H9 (cell line): ENCODE measurements around the gene SLC36A4. TPM values are rescaled to one million over a fixed set of nuclear protein-coding genes. Genes with fewer than 3 reads are reported as not detected.

Experiments used
- DNase-seq: peaks from one replicate; pipeline ENCODE4 v3.0.0-alpha.2; 2017
- H2AFZ ChIP-seq: one replicate; pipeline ENCODE4 v1.6.1; 2013; ENCODE audit warnings: mild to moderate bottlenecking, low read length, control low read depth, moderate library complexity
- H2AK5ac ChIP-seq: 2 replicates; pipeline ENCODE4 v1.6.1; 2013; ENCODE audit warnings: low read length, control low read depth, mixed read lengths; ENCODE audit not compliant: insufficient read length
- H2BK120ac ChIP-seq: one replicate; pipeline ENCODE4 v1.6.1; 2013; ENCODE audit warnings: low read depth, mild to moderate bottlenecking, low read length, control low read depth, inconsistent platforms; ENCODE audit not compliant: poor library complexity, severe bottlenecking
- H2BK12ac ChIP-seq: 2 replicates; pipeline ENCODE4 v1.6.1; 2013; ENCODE audit warnings: low read length, control low read depth, mixed read lengths, low read depth; ENCODE audit not compliant: insufficient read length
- H2BK15ac ChIP-seq: 2 replicates; pipeline ENCODE4 v1.6.1; 2013; ENCODE audit warnings: low read depth, low read length, control low read depth
- H2BK20ac ChIP-seq: one replicate; pipeline ENCODE4 v1.6.1; 2013; ENCODE audit warnings: low read depth, mild to moderate bottlenecking, low read length, control low read depth, inconsistent platforms; ENCODE audit not compliant: poor library complexity, severe bottlenecking
- H2BK5ac ChIP-seq: 2 replicates; pipeline ENCODE4 v1.6.1; 2013; ENCODE audit warnings: low read length, control low read depth, mixed read lengths; ENCODE audit not compliant: insufficient read length
- H3K14ac ChIP-seq: 2 replicates; pipeline ENCODE4 v1.6.1; 2013; ENCODE audit warnings: low read length, control low read depth; ENCODE audit not compliant: insufficient read depth
- H3K18ac ChIP-seq: 2 replicates; pipeline ENCODE4 v1.6.1; 2013; ENCODE audit warnings: low read depth, mild to moderate bottlenecking, mixed read lengths, low read length, control low read depth; ENCODE audit not compliant: insufficient read length
- H3K23ac ChIP-seq: 2 replicates; pipeline ENCODE4 v1.6.1; 2013; ENCODE audit warnings: low read length, control low read depth, mixed read lengths, low read depth; ENCODE audit not compliant: insufficient read length
- H3K23me2 ChIP-seq: 2 replicates; pipeline ENCODE4 v1.6.1; 2013; ENCODE audit warnings: low read depth, mild to moderate bottlenecking, mixed read lengths, low read length, control low read depth; ENCODE audit not compliant: insufficient read length, poor library complexity, severe bottlenecking
- H3K27ac ChIP-seq: 2 replicates; pipeline ENCODE4 v1.5.1; 2013; ENCODE audit warnings: low read length, control low read depth, mixed read lengths, low read depth; ENCODE audit not compliant: insufficient read length
- H3K27me3 ChIP-seq: 2 replicates; pipeline ENCODE4 v1.6.1; 2013; ENCODE audit warnings: low read length, control low read depth, inconsistent platforms; ENCODE audit not compliant: insufficient read depth
- H3K4ac ChIP-seq: 2 replicates; pipeline ENCODE4 v1.6.1; 2013; ENCODE audit warnings: low read depth, mild to moderate bottlenecking, control low read depth, inconsistent platforms, low read length, moderate library complexity
- H3K4me1 ChIP-seq: 2 replicates; pipeline ENCODE4 v1.6.1; 2013; ENCODE audit warnings: low read length, control low read depth, inconsistent platforms; ENCODE audit not compliant: insufficient read depth
- H3K4me2 ChIP-seq: 2 replicates; pipeline ENCODE4 v1.6.1; 2013; ENCODE audit warnings: low read length, control low read depth, mixed read lengths; ENCODE audit not compliant: insufficient read length, insufficient read depth
- H3K56ac ChIP-seq: 2 replicates; pipeline ENCODE4 v1.6.1; 2013; ENCODE audit warnings: low read depth, mild to moderate bottlenecking, mixed read lengths, low read length, control low read depth; ENCODE audit not compliant: insufficient read length
- H3K79me1 ChIP-seq: 2 replicates; pipeline ENCODE4 v1.6.1; 2013; ENCODE audit warnings: low read depth, mild to moderate bottlenecking, moderate library complexity, low read length, control low read depth, inconsistent platforms; ENCODE audit not compliant: insufficient read depth, poor library complexity, severe bottlenecking
- H3K79me2 ChIP-seq: 2 replicates; pipeline ENCODE4 v1.6.1; 2013; ENCODE audit warnings: low read length, control low read depth, inconsistent platforms; ENCODE audit not compliant: insufficient read depth
- H3K9ac ChIP-seq: 2 replicates; pipeline ENCODE4 v1.6.1; 2013; ENCODE audit warnings: low read length, control low read depth, mixed read lengths; ENCODE audit not compliant: insufficient read length; ENCODE audit errors: extremely low read depth
- H3K9me3 ChIP-seq: one replicate; pipeline ENCODE4 v1.6.1; 2013; ENCODE audit warnings: low read depth, low read length, inconsistent platforms; ENCODE audit not compliant: control insufficient read depth
- H3T11ph ChIP-seq: one replicate; pipeline ENCODE4 v1.6.1; 2013; ENCODE audit warnings: mild to moderate bottlenecking, low read length, control low read depth, inconsistent platforms
- H4K20me1 ChIP-seq: one replicate; pipeline ENCODE4 v1.6.1; 2013; ENCODE audit not compliant: control insufficient read depth, insufficient read length, insufficient read depth
- H4K5ac ChIP-seq: 2 replicates; pipeline ENCODE4 v1.6.1; 2013; ENCODE audit warnings: low read depth, mild to moderate bottlenecking, mixed read lengths, low read length, control low read depth; ENCODE audit not compliant: insufficient read length
- H4K8ac ChIP-seq: replicated peaks from 2 replicates; pipeline ENCODE4 v1.6.1; 2013; ENCODE audit warnings: low read length, control low read depth, mixed read lengths, low read depth; ENCODE audit not compliant: insufficient read length
- H4K91ac ChIP-seq: 2 replicates; pipeline ENCODE4 v1.6.1; 2013; ENCODE audit warnings: low read depth, mild to moderate bottlenecking, moderate library complexity, mixed read lengths, low read length, control low read depth; ENCODE audit not compliant: insufficient read length
- H3K27ac Mint-ChIP-seq, 3 experiments: 2 replicates in 2 of 3; 3 replicates in 1 of 3; pipeline ENCODE4 v1.8.0; 2020 to 2021; ENCODE audit warnings: mixed read lengths in 3 of 3, mild to moderate bottlenecking in 1 of 3, moderate library complexity in 1 of 3
- H3K27me3 Mint-ChIP-seq: 2 replicates; pipeline ENCODE4 v1.8.0; 2021; ENCODE audit warnings: low read depth, mild to moderate bottlenecking, moderate library complexity, mixed read lengths
- H3K36me3 Mint-ChIP-seq, 3 experiments: 2 replicates in 2 of 3; 3 replicates in 1 of 3; pipeline ENCODE4 v1.8.0; 2020 to 2021; ENCODE audit warnings: low read depth in 3 of 3, mixed read lengths in 3 of 3; ENCODE audit not compliant: insufficient read depth in 1 of 3
- H3K4me1 Mint-ChIP-seq, 2 experiments: 2 replicates each; pipeline ENCODE4 v1.8.0; 2020; ENCODE audit warnings: mixed read lengths in 2 of 2
- H3K4me3 Mint-ChIP-seq, 2 experiments: 2 replicates in 1 of 2; 3 replicates in 1 of 2; pipeline ENCODE4 v1.8.0; 2020 to 2021; ENCODE audit warnings: mild to moderate bottlenecking in 2 of 2, mixed read lengths in 2 of 2, moderate library complexity in 1 of 2
- H3K9me3 Mint-ChIP-seq, 2 experiments: 2 replicates in 1 of 2; 3 replicates in 1 of 2; pipeline ENCODE4 v1.8.0; 2020; ENCODE audit warnings: mild to moderate bottlenecking in 2 of 2, mixed read lengths in 2 of 2, moderate library complexity in 1 of 2
- total RNA-seq: library from RNA; stranded (reverse); gene quantifications from 2 replicates; pipeline ENCODE4 v1.2.1, GENCODE V29; 2021
- TF ChIP-seq, protein P1 (sequence below): fragments of 200-600 bp; sonication (generic); conservative IDR thresholded peaks from 3 replicates; pipeline ENCODE4 v1.8.0; 2021; ENCODE audit warnings: antibody characterized with exemption, mild to moderate bottlenecking

The SLC36A4 gene
- total RNA-seq, 1 experiment from 2014 or later: 33.3 TPM

DNA sequence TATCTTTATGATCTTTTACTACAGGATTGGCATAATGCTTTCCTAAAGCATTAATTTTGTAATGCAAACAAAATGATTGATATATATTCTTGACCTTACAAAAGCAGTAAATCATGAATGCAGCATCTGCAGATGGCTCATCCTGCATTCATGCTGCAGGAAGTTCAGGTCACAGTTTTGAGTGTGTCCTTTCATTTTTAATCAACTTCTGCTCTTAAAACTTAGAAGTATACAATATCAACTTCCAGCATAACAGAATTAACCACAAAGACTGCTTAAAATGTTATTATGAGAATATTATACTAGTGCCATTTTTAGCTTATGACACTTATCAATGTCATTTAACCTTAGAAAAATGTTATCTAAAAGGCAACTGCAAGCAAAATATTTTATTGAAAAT, 54.0 kb downstream of the SLC36A4 start:
- no peak overlapping the region for H3K4me2 ChIP-seq

More for the DNA sequence above, 54.0 kb downstream of the SLC36A4 start:
- H2BK5ac ChIP-seq: no peak overlapping the region
- H3K4ac ChIP-seq: no peak overlapping the region
- no peak overlapping the region for H2BK20ac ChIP-seq
- no peak overlapping the region for H4K5ac ChIP-seq
- DNase-seq: no peak
- no peaks in the 10 kb centered on the region for H3K79me2 ChIP-seq
- no peaks in the 10 kb centered on the region for H3K4me1 ChIP-seq
- H2BK120ac ChIP-seq: no peak overlapping the region
- Mint-ChIP-seq H3K36me3 (peaks cover 0 to 3% (median 2%) of the 10 kb centered on the region in 3 experiments; a peak in 3 of 7 replicates), H3K27me3 (no peaks in the 10 kb centered on the region), H3K4me1 (no peaks in the 10 kb centered on the region), H3K4me3 (no peak overlapping the region), H3K27ac (no peak overlapping the region), H3K9me3 (peaks cover 0 to 2% of the 10 kb centered on the region in 2 experiments; a peak in 2 of 5 replicates)
- no peak overlapping the region for H2BK15ac ChIP-seq
- TF ChIP-seq, protein P1, sequence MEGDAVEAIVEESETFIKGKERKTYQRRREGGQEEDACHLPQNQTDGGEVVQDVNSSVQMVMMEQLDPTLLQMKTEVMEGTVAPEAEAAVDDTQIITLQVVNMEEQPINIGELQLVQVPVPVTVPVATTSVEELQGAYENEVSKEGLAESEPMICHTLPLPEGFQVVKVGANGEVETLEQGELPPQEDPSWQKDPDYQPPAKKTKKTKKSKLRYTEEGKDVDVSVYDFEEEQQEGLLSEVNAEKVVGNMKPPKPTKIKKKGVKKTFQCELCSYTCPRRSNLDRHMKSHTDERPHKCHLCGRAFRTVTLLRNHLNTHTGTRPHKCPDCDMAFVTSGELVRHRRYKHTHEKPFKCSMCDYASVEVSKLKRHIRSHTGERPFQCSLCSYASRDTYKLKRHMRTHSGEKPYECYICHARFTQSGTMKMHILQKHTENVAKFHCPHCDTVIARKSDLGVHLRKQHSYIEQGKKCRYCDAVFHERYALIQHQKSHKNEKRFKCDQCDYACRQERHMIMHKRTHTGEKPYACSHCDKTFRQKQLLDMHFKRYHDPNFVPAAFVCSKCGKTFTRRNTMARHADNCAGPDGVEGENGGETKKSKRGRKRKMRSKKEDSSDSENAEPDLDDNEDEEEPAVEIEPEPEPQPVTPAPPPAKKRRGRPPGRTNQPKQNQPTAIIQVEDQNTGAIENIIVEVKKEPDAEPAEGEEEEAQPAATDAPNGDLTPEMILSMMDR: no peak
- H3K79me1 ChIP-seq: no peaks in the 10 kb centered on the region
- H3K56ac ChIP-seq: no peak overlapping the region
- no peak overlapping the region for H2AK5ac ChIP-seq
- no peak overlapping the region for H3K18ac ChIP-seq
- H3K9me3 ChIP-seq: no peaks in the 10 kb centered on the region
- no peak overlapping the region for H3K27ac ChIP-seq
- H3K9ac ChIP-seq: no peak overlapping the region
- H2BK12ac ChIP-seq: no peak overlapping the region
- no peak overlapping the region for H4K91ac ChIP-seq
- no peak overlapping the region for H3K14ac ChIP-seq
- no peaks in the 10 kb centered on the region for H4K20me1 ChIP-seq
- H2AFZ ChIP-seq: no peak overlapping the region
- no peaks in the 10 kb centered on the region for H3K23me2 ChIP-seq
- H4K8ac ChIP-seq: no peak overlapping the region
- H3K23ac ChIP-seq: no peak overlapping the region
- H3T11ph ChIP-seq: no peak overlapping the region
- no peaks in the 10 kb centered on the region for H3K27me3 ChIP-seq
